ENCODE results near the gene P2RX7. TPM values are rescaled to one million over a fixed set of nuclear protein-coding genes. Genes with fewer than 3 reads are reported as not detected.

Gene P2RX7
- total RNA-seq, 4 donors from 2014 or later, result 0.35 to 0.46 (median 0.41) TPM; not detected in 1

- in situ Hi-C loops (cut with MboI; ENCODE audit: low sequenced_read_pairs in 4 of 4), result no loop called here
- H3K4me3 ChIP-seq, result no peak overlapping the region
- TF ChIP-seq POLR2A (IDR thresholded peaks at IDR 0.05), result no peak
- TF ChIP-seq, protein P1, sequence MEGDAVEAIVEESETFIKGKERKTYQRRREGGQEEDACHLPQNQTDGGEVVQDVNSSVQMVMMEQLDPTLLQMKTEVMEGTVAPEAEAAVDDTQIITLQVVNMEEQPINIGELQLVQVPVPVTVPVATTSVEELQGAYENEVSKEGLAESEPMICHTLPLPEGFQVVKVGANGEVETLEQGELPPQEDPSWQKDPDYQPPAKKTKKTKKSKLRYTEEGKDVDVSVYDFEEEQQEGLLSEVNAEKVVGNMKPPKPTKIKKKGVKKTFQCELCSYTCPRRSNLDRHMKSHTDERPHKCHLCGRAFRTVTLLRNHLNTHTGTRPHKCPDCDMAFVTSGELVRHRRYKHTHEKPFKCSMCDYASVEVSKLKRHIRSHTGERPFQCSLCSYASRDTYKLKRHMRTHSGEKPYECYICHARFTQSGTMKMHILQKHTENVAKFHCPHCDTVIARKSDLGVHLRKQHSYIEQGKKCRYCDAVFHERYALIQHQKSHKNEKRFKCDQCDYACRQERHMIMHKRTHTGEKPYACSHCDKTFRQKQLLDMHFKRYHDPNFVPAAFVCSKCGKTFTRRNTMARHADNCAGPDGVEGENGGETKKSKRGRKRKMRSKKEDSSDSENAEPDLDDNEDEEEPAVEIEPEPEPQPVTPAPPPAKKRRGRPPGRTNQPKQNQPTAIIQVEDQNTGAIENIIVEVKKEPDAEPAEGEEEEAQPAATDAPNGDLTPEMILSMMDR (IDR thresholded peaks at IDR 0.05 in 4 of 5, conservative IDR thresholded peaks at IDR 0.05 in 1 of 5), result no peak
- ATAC-seq, result no peak
- intact Hi-C loops (cut with DNase I; ENCODE audit: low total_unique reads), result loop anchor here (10.0 kb wide), 1 partner anchor 445 kb away; the partner anchor contains the start of gene CABP1
- no peaks in the 10 kb centered on the region for H3K9me3 ChIP-seq
- peaks cover 0 to 7% (median 0%) of the 10 kb centered on the region in 3 donors for H3K27me3 ChIP-seq
- no peak overlapping the region for H3K27ac ChIP-seq
- DNase-seq, result no peak
- no peaks in the 10 kb centered on the region for H3K4me1 ChIP-seq
- H3K36me3 ChIP-seq, result no peaks in the 10 kb centered on the region
Observed at GRCh38 chr12:121089813-121090430, 42.8 kb upstream of the P2RX7 start.

DNA sequence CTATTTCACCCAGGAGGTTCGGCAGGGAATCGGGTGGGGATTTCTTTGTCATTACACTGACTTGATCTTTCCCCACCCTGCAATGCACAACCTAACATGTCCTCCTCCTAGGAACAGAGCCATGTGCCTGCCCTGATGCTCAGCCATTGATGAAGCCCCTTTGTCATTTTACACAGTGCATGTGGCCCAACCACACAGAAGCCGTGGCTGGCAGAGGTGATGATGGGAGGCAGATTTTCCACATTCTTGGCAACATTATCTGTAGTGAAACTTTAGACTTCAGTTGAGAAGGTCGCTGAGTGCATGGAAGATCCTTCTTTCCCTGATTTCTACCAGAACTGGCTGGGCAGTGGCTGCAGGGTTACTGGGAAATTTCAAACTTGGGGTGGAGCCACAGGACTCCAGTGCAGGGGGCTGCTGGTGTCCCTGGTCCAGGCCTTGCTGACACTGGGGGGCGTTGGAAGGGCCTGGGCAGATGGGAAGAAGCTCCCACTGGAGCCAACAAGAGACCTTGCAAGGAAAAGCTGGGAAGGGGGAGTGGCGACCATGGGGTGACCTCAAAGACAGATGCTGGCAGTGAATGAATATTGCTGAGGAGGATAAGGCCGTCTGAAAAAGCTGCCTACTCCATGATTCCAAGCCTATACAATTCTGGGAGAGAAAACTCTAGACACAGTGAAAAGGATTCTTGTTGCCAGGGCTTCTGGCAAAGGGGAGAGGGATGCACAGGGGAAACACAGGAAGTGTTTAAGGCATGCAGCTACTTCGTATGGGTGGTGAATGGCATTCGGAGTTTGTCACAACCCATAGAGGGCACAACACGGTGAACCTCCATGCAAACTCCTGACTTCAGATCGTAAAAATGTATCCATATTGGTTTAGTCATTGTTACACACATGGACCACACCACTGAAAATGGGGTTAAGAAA is 41.8 kb upstream of the P2RX7 start:
- no peaks in the 10 kb centered on the region for H3K9me3 ChIP-seq
- no peak overlapping the region for H3K27ac ChIP-seq
- no peak for TF ChIP-seq POLR2A (IDR thresholded peaks at IDR 0.05)
- TF ChIP-seq, protein P1 (IDR thresholded peaks at IDR 0.05 in 4 of 5, conservative IDR thresholded peaks at IDR 0.05 in 1 of 5), result no peak
- H3K4me3 ChIP-seq, result no peak overlapping the region
- intact Hi-C loops (cut with DNase I; ENCODE audit: low total_unique reads) (loop anchor here (10.0 kb wide), 1 partner anchor 446 kb away; the partner anchor contains the start of gene CABP1), in situ Hi-C loops (cut with MboI; ENCODE audit: low sequenced_read_pairs in 4 of 4) (no loop called here)
- ATAC-seq, result no peak
- H3K4me1 ChIP-seq, result peaks cover 4 to 5% of the 10 kb centered on the region in 2 donors
- H3K27me3 ChIP-seq, result peaks cover 0 to 10% (median 0%) of the 10 kb centered on the region in 3 donors
- no peak for DNase-seq
- H3K36me3 ChIP-seq, result no peaks in the 10 kb centered on the region

DNA sequence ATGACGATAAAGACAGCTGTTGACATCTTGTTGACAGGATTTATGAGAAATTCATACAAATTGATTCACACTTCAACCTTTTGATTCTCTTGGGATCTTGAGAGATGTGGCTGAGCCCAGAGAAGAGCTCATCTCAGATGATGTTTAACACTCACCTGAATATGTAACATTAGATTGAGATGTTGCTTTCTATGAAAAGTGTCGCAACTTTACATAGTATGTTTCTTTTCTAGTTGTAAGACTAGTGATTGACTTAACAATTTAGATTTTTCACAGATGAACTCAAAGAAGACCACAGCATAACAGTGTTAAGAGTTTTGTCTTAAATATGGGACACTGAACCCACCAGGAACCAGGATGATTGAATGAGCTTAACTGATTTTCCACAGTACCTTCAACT is 40.6 kb upstream of the P2RX7 start:
- no peak for DNase-seq
- Histone ChIP-seq H3K4me1 (peaks cover 5 to 9% of the 10 kb centered on the region in 2 donors), H3K4me3 (no peak overlapping the region), H3K36me3 (no peaks in the 10 kb centered on the region), H3K9me3 (no peaks in the 10 kb centered on the region), H3K27me3 (peaks cover 0 to 10% (median 6%) of the 10 kb centered on the region in 3 donors), H3K27ac (no peak overlapping the region)
- TF ChIP-seq, protein P1 (IDR thresholded peaks at IDR 0.05 in 4 of 5, conservative IDR thresholded peaks at IDR 0.05 in 1 of 5), result no peak
- no peak for TF ChIP-seq POLR2A (IDR thresholded peaks at IDR 0.05)
- intact Hi-C loops (cut with DNase I; ENCODE audit: low total_unique reads), result loop anchor here (10.0 kb wide), 1 partner anchor 447 kb away; the partner anchor contains the start of gene CABP1
- no peak for ATAC-seq
- in situ Hi-C loops (cut with MboI; ENCODE audit: low sequenced_read_pairs in 4 of 4), result no loop called here

DNA sequence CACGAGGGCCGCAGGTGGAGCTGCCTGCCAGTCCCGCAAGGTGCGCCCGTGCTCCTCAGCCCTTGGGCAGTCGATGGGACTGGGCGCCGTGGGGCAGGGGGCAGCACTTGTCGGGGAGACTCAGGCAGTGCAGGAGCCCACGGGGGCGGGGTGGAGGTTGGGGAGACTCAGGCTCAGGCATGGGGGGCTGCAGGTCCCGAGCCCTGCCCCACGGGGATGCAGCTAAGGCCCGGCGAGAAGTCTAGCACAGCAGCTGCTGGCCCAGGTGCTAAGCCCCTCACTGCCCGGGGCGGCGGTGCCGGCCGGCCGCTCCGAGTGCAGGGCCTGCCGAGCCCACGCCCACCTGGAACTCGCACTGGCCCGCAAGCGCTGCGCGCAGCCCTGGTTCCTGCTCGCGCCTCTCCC is 39.2 kb upstream of the P2RX7 start:
- TF ChIP-seq POLR2A (IDR thresholded peaks at IDR 0.05), result no peak
- TF ChIP-seq, protein P1 (IDR thresholded peaks at IDR 0.05 in 4 of 5, conservative IDR thresholded peaks at IDR 0.05 in 1 of 5), result no peak
- in situ Hi-C loops (cut with MboI; ENCODE audit: low sequenced_read_pairs in 4 of 4), result no loop called here
- peaks cover 0 to 10% (median 6%) of the 10 kb centered on the region in 3 donors for H3K27me3 ChIP-seq
- no peaks in the 10 kb centered on the region for H3K9me3 ChIP-seq
- no peak for DNase-seq
- H3K4me1 ChIP-seq, result peaks cover 5 to 9% of the 10 kb centered on the region in 2 donors
- no peak overlapping the region for H3K27ac ChIP-seq
- ATAC-seq, result no peak
- no peaks in the 10 kb centered on the region for H3K36me3 ChIP-seq
- H3K4me3 ChIP-seq, result no peak overlapping the region
- intact Hi-C loops (cut with DNase I; ENCODE audit: low total_unique reads), result loop anchor here (10.0 kb wide), 1 partner anchor 449 kb away; the partner anchor contains the start of gene CABP1

Measured in gastrocnemius medialis (tissue), 4 donors.